Gastroesophageal sphincter (tissue), 3 donors: ENCODE measurements around the gene HOXA11.

ENCODE experiments used
- POLR2AphosphoS5 ChIP-seq: sonication (generic); formaldehyde crosslinking; IDR thresholded peaks from one replicate; pipeline ENCODE4 v1.6.1; 2017; ENCODE audit warnings: antibody characterized with exemption
- TF ChIP-seq, protein P1 (sequence below), 4 experiments: fragments of 200-600 bp in 2 of 4; fragments of 450-650 bp in 2 of 4; sonication (generic) in 1 of 4; IDR thresholded peaks; one replicate each; pipeline ENCODE4 v1.5.1; 2017 to 2019; ENCODE audit warnings: antibody characterized with exemption in 4 of 4, mild to moderate bottlenecking in 2 of 4, moderate library complexity in 2 of 4

DNA sequence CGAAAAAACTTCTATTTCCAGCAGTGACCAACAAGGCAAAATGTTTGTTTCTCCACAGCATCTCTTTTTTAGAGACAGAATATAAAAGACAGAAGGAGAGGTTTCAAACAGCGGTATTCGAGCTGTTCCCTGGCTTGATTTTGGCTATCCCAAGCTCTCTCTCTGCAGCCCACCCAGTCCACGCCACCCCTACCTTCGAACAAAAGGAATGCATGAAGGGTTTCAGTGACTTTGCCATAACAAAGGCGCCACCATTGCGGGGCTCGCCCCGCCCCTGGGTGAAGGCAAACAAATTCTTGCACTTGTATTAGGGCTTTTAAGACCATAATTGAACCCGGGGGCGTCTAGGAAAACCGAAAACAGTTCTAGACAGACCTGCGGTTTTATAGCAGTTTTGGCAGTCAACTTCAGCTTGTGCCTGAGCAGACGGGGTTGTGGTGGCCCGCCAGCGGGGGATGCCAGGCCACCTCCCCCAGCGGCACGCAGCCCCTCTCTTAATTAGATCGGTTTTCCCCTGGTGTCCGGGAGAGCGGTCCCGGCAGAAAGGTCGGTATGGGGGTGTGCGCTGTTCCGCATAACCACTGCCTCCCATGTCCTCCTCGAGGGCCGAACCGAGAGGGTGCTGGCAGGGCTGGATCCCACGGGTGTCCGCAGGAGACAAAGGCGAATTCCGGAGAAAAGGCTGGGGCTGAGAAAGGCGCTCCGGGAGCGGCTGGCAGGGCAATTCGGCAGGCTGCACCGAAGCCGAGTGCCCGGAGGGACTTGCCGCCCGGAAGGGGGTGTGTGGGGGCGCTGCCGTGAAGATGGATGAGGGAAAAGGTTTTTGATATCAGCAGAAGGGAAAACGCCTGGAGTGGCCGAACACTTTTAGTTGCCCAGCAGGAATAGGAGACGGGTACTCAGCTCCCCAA lies 2.7 kb upstream of the HOXA11 start:
- TF ChIP-seq, protein P1, sequence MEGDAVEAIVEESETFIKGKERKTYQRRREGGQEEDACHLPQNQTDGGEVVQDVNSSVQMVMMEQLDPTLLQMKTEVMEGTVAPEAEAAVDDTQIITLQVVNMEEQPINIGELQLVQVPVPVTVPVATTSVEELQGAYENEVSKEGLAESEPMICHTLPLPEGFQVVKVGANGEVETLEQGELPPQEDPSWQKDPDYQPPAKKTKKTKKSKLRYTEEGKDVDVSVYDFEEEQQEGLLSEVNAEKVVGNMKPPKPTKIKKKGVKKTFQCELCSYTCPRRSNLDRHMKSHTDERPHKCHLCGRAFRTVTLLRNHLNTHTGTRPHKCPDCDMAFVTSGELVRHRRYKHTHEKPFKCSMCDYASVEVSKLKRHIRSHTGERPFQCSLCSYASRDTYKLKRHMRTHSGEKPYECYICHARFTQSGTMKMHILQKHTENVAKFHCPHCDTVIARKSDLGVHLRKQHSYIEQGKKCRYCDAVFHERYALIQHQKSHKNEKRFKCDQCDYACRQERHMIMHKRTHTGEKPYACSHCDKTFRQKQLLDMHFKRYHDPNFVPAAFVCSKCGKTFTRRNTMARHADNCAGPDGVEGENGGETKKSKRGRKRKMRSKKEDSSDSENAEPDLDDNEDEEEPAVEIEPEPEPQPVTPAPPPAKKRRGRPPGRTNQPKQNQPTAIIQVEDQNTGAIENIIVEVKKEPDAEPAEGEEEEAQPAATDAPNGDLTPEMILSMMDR (IDR thresholded peaks at IDR 0.05): no peak
- no peak for TF ChIP-seq POLR2AphosphoS5
